Heart left ventricle (tissue), 16 donors: ENCODE results near the gene TRIM66. TPM values are rescaled to one million over a fixed set of nuclear protein-coding genes. Genes with fewer than 3 reads are reported as not detected.
A peak's percentile ranks its signal among the peaks of the same experiment; 100 is the strongest.

ENCODE experiments used
- ATAC-seq, 4 donors: fragments of 200-7000 bp; cut with Tn5 transposase; one replicate each; pipeline ENCODE4 v1.9.1; 2020 to 2022; ENCODE audit warnings: moderate library complexity in 4 of 4, mild to moderate bottlenecking in 3 of 4, moderate number of reproducible peaks in 1 of 4
- DNase-seq, 5 donors: peaks; one replicate each; pipeline ENCODE4 v3.0.0-alpha.2; 2020
- H3K27ac ChIP-seq, 12 donors: fragments of 200-600 bp; sonication (generic) in 4 of 12; one replicate each; pipeline versions ENCODE4 v1.5.0 to v1.8.0; 2016 to 2022; ENCODE audit warnings: mild to moderate bottlenecking in 2 of 12
- H3K27me3 ChIP-seq, 9 donors: fragments of 200-600 bp; sonication (generic) in 2 of 9; one replicate each; pipeline versions ENCODE4 v1.5.1 to v1.8.0; 2016 to 2022; ENCODE audit warnings: mild to moderate bottlenecking in 3 of 9
- H3K36me3 ChIP-seq, 9 donors: fragments of 200-600 bp; sonication (generic) in 2 of 9; one replicate each; pipeline versions ENCODE4 v1.5.0 to v1.8.0; 2018 to 2022; ENCODE audit warnings: mild to moderate bottlenecking in 2 of 9
- H3K4me1 ChIP-seq, 12 donors: fragments of 200-600 bp; sonication (generic) in 4 of 12; one replicate each; pipeline versions ENCODE4 v1.5.0 to v1.8.0; 2016 to 2022; ENCODE audit warnings: mild to moderate bottlenecking in 3 of 12
- H3K4me3 ChIP-seq, 12 donors: fragments of 200-600 bp; sonication (generic) in 4 of 12; one replicate each; pipeline versions ENCODE4 v1.5.0 to v1.8.0; 2017 to 2022; ENCODE audit warnings: mild to moderate bottlenecking in 9 of 12, moderate library complexity in 4 of 12
- H3K9me3 ChIP-seq, 12 donors: fragments of 200-600 bp; sonication (generic) in 4 of 12; one replicate each; pipeline versions ENCODE4 v1.5.0 to v1.8.0; 2016 to 2022; ENCODE audit warnings: mild to moderate bottlenecking in 1 of 12
- CTCF ChIP-seq, 12 donors: fragments of 200-600 bp; sonication (generic) in 4 of 12; IDR thresholded peaks; one replicate each; pipeline versions ENCODE4 v1.5.0 to v1.8.0; 2018 to 2022; ENCODE audit warnings: antibody characterized with exemption in 12 of 12, mild to moderate bottlenecking in 5 of 12
- POLR2A ChIP-seq, 2 donors: fragments of 450-650 bp; IDR thresholded peaks; one replicate each; pipeline ENCODE4 v1.6.1; 2017; ENCODE audit warnings: antibody characterized with exemption in 2 of 2, mild to moderate bottlenecking in 2 of 2, moderate library complexity in 2 of 2
- WGBS, 4 donors: extraction: QIAGEN DNeasy Blood & Tissue Kit in 2 of 4; methylation state at CpG; one replicate each; pipeline versions ENCODE4 v1.1.5 to v1.1.7; 2013 to 2018; 5-methylcytosine and 5-hydroxymethylcytosine counted together
- intact Hi-C, 10 donors: fragments of 100-400 bp; cut with DNase I; formaldehyde crosslinking; loops; one replicate each; pipeline versions ENCODE4 v1.11.1 to v1.14.2; 2022
- polyA plus RNA-seq, 2 donors: library from polyadenylated mRNA; stranded (reverse); fragments of 200-250 nt; gene quantifications; one replicate each; pipeline ENCODE4 v1.2.3, GENCODE V29; 2013
- total RNA-seq, 9 donors: library from RNA; depleted of rRNA in 2 of 9; stranded (reverse); fragments of >200 nt in 2 of 9; fragmentation: NEBNext Ultra II Directional in 3 of 9; extraction: Animal tissue kit (Norgen Biotek cat#: 25700) in 3 of 9; gene quantifications; one replicate each; pipeline versions ENCODE4 v1.1.0 to v1.2.4, GENCODE V29; 2016 to 2023
- donor health status: ischemic (EF 13 %, LVEDD 7.1; RV severe dilation, severe dysfunction).
- donor health status: healthy with polysubstance abuse.
- donor health status: DM: no; HTN: yes; CAD: no.
- donor health status: DM: no; HTN: no; CAD: no.
- donor health status: ischemic (EF 25% LVEDD 6.9; RV normal size, moderate dysfunction).
- donor health status: ischemic (EF 25% LVEDD 5.7; RV mildly dilated, moderate dysfunction).
- donor health status: healthy.
- donor health status: DM: yes; HTN: yes; CAD: no.
- donor health status: ischemic (EF 35%, LVEDD 5.7; RV mildly dilated, moderate dysfunction).
- donor health status: nonischemic (EF 11% LVEDD 7.7; RV severe dilation, severe dysfunction).
- donor health status: DM: yes; HTN: yes; CAD: no.
- donor health status: PGD.
- donor health status: ischemic (EF 29% LVEDD 5.4; RV normal size, mild dysfunction).
- donor health status: nonischemic (EF 23%, LVEDD 6.1; RV moderate dilation, normal function).

The TRIM66 gene
- total and polyA plus RNA-seq, 11 donors = 0.71 to 10.1 (median 3.8) TPM

GRCh38 chr11:8584511-8584910 is 98.0 kb downstream of the TRIM66 start:
- no peak for TF ChIP-seq POLR2A (IDR thresholded peaks at IDR 0.05)
- no peak for TF ChIP-seq CTCF (IDR thresholded peaks at IDR 0.05)
- DNase-seq (no peak), ATAC-seq (peak in 3 of 4 donors; percentile 37 to 73 (median 55))
- Histone ChIP-seq H3K4me3 (no peak overlapping the region), H3K4me1 (peaks cover 0 to 4% (median 0%) of the 10 kb centered on the region in 12 donors), H3K36me3 (no peaks in the 10 kb centered on the region), H3K9me3 (peaks cover 0 to 15% (median 0%) of the 10 kb centered on the region in 12 donors), H3K27ac (no peak overlapping the region), H3K27me3 (peaks cover 0 to 6% (median 0%) of the 10 kb centered on the region in 9 donors)
- 34 to 56% (median 48%) methylated on average over 2 of the region's 2 CpGs for WGBS, 4 donors
- intact Hi-C loops = no loop called here

GRCh38 chr11:8584082-8584481 is 98.4 kb downstream of the TRIM66 start:
- TF ChIP-seq POLR2A (IDR thresholded peaks at IDR 0.05) = no peak
- TF ChIP-seq CTCF (IDR thresholded peaks at IDR 0.05) = no peak
- 77 to 96% (median 81%) methylated on average over 1 of the region's 1 CpG for WGBS, 4 donors
- no peak overlapping the region for H3K27ac ChIP-seq
- DNase-seq (no peak), ATAC-seq (peak in 1 of 4 donors; percentile 20)
- intact Hi-C loops = no loop called here
- H3K36me3 ChIP-seq = no peaks in the 10 kb centered on the region
- peaks cover 0 to 15% (median 0%) of the 10 kb centered on the region in 12 donors for H3K9me3 ChIP-seq
- H3K27me3 ChIP-seq = peaks cover 0 to 6% (median 0%) of the 10 kb centered on the region in 9 donors
- H3K4me1 ChIP-seq = peaks cover 0 to 4% (median 0%) of the 10 kb centered on the region in 12 donors
- H3K4me3 ChIP-seq = no peak overlapping the region

- intact Hi-C loops = no loop called here
- no peaks in the 10 kb centered on the region for H3K27me3 ChIP-seq
- H3K4me1 ChIP-seq = peaks cover 0 to 4% (median 0%) of the 10 kb centered on the region in 12 donors
- 75 to 86% (median 83%) methylated on average over 3 of the region's 3 CpGs for WGBS, 4 donors
- peaks cover 0 to 17% (median 7%) of the 10 kb centered on the region in 12 donors for H3K9me3 ChIP-seq
- H3K4me3 ChIP-seq = no peak overlapping the region
- H3K27ac ChIP-seq = no peak overlapping the region
- DNase-seq = no peak
- no peak for ATAC-seq
- no peaks in the 10 kb centered on the region for H3K36me3 ChIP-seq
- TF ChIP-seq CTCF (IDR thresholded peaks at IDR 0.05) (no peak), POLR2A (IDR thresholded peaks at IDR 0.05) (no peak)
Measured at GRCh38 chr11:8581300-8581699, 101.2 kb downstream of the TRIM66 start.

GRCh38 chr11:8577791-8578581 is 104.5 kb downstream of the TRIM66 start:
- H3K4me3 ChIP-seq = no peak overlapping the region
- H3K4me1 ChIP-seq = no peaks in the 10 kb centered on the region
- peaks cover 0 to 17% (median 7%) of the 10 kb centered on the region in 12 donors for H3K9me3 ChIP-seq
- no peak for ATAC-seq
- H3K27me3 ChIP-seq = no peaks in the 10 kb centered on the region
- no peak overlapping the region for H3K27ac ChIP-seq
- no peaks in the 10 kb centered on the region for H3K36me3 ChIP-seq
- TF ChIP-seq CTCF (IDR thresholded peaks at IDR 0.05) (no peak), POLR2A (IDR thresholded peaks at IDR 0.05) (no peak)
- WGBS, 4 donors = 95 to 99% (median 98%) methylated on average over 2 of the region's 2 CpGs
- DNase-seq = no peak
- intact Hi-C loops = no loop called here
